Erythroblast (primary cell): ENCODE data around the gene EMC1.

Experiments used
- GATA1 ChIP-seq: IDR thresholded peaks from 2 replicates; pipeline ENCODE4 v1.6.1; 2011; ENCODE audit warnings: low read depth, mild to moderate bottlenecking, control low read depth, low read length, moderate library complexity
- POLR2A ChIP-seq: IDR thresholded peaks from 2 replicates; pipeline ENCODE4 v1.6.1; 2011; ENCODE audit warnings: mild to moderate bottlenecking, low read length

- no peak for TF ChIP-seq POLR2A
- TF ChIP-seq GATA1: no peak
These were observed 28.8 kb downstream of the EMC1 start for GRCh38 chr1:19222573-19222972.
